Measurements from ENCODE around the gene VASP.
A peak's percentile ranks its signal among the peaks of the same experiment; 100 is the strongest.

Gene VASP

GRCh38 chr19:45518469-45518826 lies 11.2 kb downstream of the VASP start:
- DNase-seq (ENCODE audit: low read depth), result no peak
- H3K4me3 ChIP-seq (ENCODE audit: low read depth, low read length), result no peak overlapping the region
- no peak for TF ChIP-seq POLR2A (IDR thresholded peaks at IDR 0.05; ENCODE audit: extremely low read depth, insufficient read length)
- TF ChIP-seq MYC (IDR thresholded peaks at IDR 0.05; ENCODE audit: low read depth, low read length), result no peak
- TF ChIP-seq, protein P1, sequence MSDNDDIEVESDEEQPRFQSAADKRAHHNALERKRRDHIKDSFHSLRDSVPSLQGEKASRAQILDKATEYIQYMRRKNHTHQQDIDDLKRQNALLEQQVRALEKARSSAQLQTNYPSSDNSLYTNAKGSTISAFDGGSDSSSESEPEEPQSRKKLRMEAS (IDR thresholded peaks at IDR 0.05; ENCODE audit: low read depth, low read length), result no peak
- no peak for TF ChIP-seq CTCF (IDR thresholded peaks at IDR 0.05; ENCODE audit: low read depth, low read length)

GRCh38 chr19:45522010-45522941 lies 15.0 kb downstream of the VASP start:
- no peak for DNase-seq (ENCODE audit: low read depth)

DNA sequence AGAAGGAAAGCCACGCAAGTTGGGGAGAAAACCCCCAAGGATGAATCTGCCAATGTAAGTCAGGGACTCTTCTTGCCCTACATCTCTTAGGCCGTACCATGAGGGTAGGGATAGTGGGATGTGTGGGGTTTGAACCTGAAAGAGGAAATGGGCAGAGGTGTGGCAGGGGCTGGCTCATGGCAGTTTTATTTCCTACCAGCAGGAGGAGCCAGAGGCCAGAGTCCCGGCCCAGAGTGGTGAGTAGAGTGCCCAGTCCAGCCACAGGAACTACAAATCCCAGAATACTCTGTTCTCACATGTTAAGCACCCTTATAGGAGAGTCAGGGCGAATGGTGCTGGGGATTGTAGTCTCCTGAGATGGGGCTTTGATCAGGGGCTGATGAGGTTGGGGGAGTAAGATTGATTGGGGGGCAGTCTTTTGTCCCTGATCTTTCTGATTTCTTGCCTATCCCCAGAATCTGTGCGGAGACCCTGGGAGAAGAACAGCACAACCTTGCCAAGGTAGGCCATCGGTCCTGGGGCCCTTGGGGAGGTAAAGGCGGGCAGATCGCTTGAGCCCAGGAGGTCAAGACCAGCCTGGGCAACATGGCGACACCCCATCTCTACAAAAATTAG lies 16.5 kb downstream of the VASP start:
- H3K4me3 ChIP-seq (ENCODE audit: low read depth, low read length), result no peak overlapping the region
- peak; percentile 83 for DNase-seq (ENCODE audit: low read depth)
- peak; percentile 65 for TF ChIP-seq MYC (IDR thresholded peaks at IDR 0.05; ENCODE audit: low read depth, low read length)
- TF ChIP-seq, protein P1 (IDR thresholded peaks at IDR 0.05; ENCODE audit: low read depth, low read length), result peak; percentile 60
- no peak for TF ChIP-seq POLR2A (IDR thresholded peaks at IDR 0.05; ENCODE audit: extremely low read depth, insufficient read length)
- peak; percentile 62 for TF ChIP-seq CTCF (IDR thresholded peaks at IDR 0.05; ENCODE audit: low read depth, low read length)

More at GRCh38 chr19:45522010-45522941, 15.0 kb downstream of the VASP start:
- H3K4me3 ChIP-seq (ENCODE audit: low read depth, low read length), result no peak overlapping the region
- TF ChIP-seq POLR2A (IDR thresholded peaks at IDR 0.05; ENCODE audit: extremely low read depth, insufficient read length) (no peak), CTCF (IDR thresholded peaks at IDR 0.05; ENCODE audit: low read depth, low read length) (no peak), MYC (IDR thresholded peaks at IDR 0.05; ENCODE audit: low read depth, low read length) (no peak)
- TF ChIP-seq, protein P1 (IDR thresholded peaks at IDR 0.05; ENCODE audit: low read depth, low read length), result no peak

DNA sequence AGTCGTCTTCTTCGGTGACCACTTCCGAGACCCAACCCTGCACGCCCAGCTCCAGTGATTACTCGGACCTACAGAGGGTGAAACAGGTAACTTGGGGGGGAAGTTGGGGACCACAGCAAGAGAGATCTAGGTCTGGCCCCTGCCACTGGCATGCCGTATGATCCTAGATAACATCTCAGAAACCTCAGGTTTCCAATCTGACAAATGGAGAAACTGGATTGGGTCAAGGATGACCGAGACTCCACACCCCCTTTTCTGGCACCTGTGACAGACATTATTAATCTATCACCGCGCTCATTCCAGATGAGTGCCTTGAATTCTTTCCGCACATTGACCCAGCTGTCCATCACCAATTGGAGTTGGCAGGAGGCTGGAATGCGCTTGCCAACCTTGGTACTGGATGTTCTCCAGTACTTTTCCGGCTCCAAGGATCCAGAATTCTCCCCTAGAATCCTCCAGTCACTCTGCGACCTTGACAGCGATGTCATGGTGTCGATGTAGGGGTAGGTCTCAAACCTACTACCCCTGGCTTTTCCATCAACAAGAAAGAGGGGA lies 17.4 kb downstream of the VASP start:
- TF ChIP-seq MYC (IDR thresholded peaks at IDR 0.05; ENCODE audit: low read depth, low read length) (no peak), POLR2A (IDR thresholded peaks at IDR 0.05; ENCODE audit: extremely low read depth, insufficient read length) (no peak), CTCF (IDR thresholded peaks at IDR 0.05; ENCODE audit: low read depth, low read length) (no peak)
- TF ChIP-seq, protein P1 (IDR thresholded peaks at IDR 0.05; ENCODE audit: low read depth, low read length), result no peak
- no peak overlapping the region for H3K4me3 ChIP-seq (ENCODE audit: low read depth, low read length)
- DNase-seq (ENCODE audit: low read depth), result no peak

DNA sequence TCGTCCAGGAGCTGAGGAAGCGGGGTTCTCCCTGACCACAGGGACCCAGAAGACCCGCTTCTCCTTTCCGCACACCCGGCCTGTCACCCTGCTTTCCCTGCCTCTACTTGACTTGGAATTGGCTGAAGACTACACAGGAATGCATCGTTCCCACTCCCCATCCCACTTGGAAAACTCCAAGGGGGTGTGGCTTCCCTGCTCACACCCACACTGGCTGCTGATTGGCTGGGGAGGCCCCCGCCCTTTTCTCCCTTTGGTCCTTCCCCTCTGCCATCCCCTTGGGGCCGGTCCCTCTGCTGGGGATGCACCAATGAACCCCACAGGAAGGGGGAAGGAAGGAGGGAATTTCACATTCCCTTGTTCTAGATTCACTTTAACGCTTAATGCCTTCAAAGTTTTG lies 18.9 kb downstream of the VASP start:
- H3K4me3 ChIP-seq (ENCODE audit: low read depth, low read length), result no peak overlapping the region
- DNase-seq (ENCODE audit: low read depth), result peak; percentile 21
- TF ChIP-seq CTCF (IDR thresholded peaks at IDR 0.05; ENCODE audit: low read depth, low read length) (no peak), MYC (IDR thresholded peaks at IDR 0.05; ENCODE audit: low read depth, low read length) (no peak), POLR2A (IDR thresholded peaks at IDR 0.05; ENCODE audit: extremely low read depth, insufficient read length) (no peak)
- TF ChIP-seq, protein P1 (IDR thresholded peaks at IDR 0.05; ENCODE audit: low read depth, low read length), result no peak
